Left renal pelvis (tissue), 4 donors: ENCODE measurements around the gene PDHB. TPM values are rescaled to one million over a fixed set of nuclear protein-coding genes. Genes with fewer than 3 reads are reported as not detected.
"Not testable (repeated sequence)": the region's sequence is repeated elsewhere in the genome, so short reads cannot be mapped to it uniquely, and the experiment has no call there.

Source experiments
- DNase-seq, 4 donors: peaks; one replicate each; pipeline ENCODE4 v3.0.0-alpha.2; 2013; ENCODE audit warnings: low read depth in 4 of 4, low spot score in 3 of 4
- polyA plus RNA-seq, 4 donors: library from polyadenylated mRNA; unstranded; fragments of 120-200 nt; gene quantifications; one replicate each; pipeline ENCODE4 v1.2.1, GENCODE V29; 2013; ENCODE audit not compliant: insufficient read length in 4 of 4

The PDHB gene
- polyA plus RNA-seq, 4 donors = 70.6 to 125 (median 108) TPM

DNA sequence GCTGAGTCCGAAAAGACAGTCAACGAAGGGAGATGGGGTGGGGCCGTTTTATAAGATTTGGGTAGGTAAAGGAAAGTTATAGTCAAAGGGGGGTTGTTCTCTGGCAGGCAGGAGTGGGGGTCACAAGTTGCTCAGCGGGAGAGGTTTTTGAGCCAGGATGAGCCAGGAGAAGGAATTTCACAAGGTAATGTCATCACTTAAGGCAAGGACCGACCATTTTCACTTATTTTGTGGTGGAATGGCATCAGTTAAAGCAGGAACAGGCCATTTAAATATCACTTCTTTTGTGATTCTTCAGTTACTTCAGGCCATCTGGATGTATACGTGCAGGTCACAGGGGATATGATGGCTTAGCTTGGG, 7.3 kb upstream of the PDHB start:
- DNase-seq = not testable (repeated sequence)

- DNase-seq = not testable (repeated sequence)
Observed at GRCh38 chr3:58437276-58437675, 3.6 kb upstream of the PDHB start.

GRCh38 chr3:58434990-58435389, 1.4 kb upstream of the PDHB start:
- DNase-seq = no peak

DNA sequence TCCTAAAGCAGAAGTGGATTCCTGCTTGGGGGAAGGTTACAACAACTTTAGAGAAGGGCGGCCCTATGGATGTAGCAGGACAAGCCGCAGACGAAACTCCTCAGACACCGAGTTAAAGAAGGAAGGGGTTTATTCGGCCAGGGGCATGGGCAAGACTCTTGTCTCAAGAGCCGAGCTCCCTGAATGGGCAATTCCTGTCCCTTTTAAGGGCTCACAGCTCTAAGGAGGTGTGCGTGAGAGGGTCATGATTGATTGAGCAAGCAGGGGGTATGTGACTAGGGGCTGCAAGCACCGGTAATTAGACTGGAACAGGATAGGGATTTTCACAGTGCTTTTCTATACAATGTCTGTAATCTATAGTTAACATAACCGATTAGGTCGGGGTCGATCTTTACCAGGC, 879 bp upstream of the PDHB start:
- DNase-seq = no peak

DNA sequence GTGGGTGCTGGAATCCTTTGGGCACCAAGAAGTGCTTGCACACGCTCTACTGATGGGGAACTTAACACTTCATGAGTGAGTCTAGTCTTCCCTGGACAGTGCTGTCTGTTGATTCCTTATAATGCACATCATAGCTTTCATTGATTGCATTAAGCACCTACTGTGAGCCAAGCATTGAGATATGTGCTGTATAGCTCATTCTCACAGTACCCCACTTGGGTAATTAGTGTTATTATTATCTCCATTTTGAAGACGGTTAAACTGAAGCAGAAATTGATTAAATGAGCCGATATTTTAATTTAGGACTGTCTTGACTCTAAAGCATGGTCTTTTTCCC, 504 bp upstream of the PDHB start:
- DNase-seq = peak in 1 of 4 donors; percentile 18

DNA sequence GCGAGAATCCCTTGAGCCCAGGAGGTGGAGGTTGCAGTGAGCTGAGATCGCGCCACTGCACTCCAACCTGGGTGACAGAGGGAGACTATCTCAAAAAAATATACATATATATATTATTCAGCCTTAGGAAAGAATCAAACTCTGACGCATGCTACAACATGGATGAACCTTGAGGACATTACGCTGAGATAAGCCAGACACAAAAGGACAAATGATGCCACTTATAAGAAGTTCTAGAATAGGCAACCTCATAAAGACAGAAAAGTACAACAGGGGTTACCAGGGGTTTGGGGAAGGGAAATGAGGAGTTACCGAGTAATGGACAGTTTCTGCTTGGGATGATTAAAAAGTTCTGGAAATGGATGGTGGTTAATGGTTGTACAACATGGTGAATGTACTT, 727 bp downstream of the PDHB start:
- no peak for DNase-seq

DNA sequence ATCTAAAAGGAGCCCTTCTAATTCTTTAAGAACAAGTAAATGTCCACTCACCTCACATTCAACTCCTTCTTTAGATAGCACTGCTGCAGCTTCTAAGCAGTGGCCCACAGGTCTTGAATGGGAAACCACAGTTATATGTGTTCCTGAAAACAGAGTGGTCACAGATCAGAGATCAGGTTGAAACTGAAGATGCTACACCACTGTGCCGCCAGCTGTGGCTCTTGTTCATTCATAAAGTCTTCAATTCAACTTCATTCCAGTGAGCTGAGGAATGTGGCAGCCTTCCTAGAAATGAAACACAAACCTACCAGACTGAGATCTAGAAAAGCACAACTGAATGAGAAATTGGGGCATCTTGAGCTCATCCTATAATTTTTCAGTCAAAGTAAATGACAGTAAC, 4.0 kb downstream of the PDHB start:
- no peak for DNase-seq

DNA sequence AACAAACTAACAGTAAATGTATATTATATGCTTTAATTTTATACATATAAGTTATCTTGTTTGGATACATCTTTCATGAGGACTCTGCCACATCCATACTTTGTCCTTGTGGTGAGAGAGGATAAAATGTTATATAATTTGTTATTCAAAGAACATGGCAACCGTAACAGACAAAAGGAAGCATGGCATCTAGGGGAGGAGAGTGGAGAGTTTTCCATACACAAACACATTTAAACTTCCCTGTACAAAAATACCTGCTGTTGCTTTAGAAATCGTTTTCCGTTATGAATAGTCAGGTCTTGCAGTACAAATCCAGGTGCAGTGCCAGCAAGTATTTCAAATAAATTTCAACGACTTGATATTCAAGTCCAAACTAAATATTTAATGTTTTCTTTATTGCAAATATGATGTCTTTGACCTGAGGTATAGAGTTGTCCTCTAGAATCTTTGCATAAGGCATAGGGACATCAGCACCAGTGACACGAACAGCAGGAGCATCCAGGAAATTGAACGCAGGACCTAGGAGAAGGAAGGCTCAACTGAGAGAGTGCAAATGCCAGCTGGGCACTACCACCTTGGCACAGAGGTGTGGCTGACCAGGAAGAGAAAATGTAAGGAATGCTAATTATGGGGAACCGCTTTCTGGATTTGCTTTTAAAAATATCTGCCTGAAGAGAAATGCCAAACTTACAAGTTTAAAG, 5.8 kb downstream of the PDHB start:
- DNase-seq = no peak

DNA sequence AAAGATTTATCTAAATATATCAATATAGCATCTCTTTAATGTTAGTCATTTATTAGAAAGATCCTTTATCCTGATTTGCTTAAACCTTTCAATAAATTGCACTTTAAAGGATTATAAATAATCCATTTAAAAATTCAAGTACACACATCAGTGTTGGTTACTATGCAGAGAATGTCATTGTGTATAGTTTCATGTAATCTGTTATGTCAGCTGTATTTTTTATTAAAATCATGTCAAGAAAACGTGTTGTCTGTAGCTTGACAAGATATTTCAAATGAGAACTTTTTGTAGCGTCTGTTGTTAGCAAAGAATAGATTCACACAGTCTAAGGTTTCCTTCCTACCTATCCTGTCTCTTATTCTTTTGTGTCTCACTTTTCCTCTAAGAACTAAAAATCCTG, 7.8 kb downstream of the PDHB start:
- no peak for DNase-seq

- no peak for DNase-seq
Observed at GRCh38 chr3:58424613-58425012, 9.0 kb downstream of the PDHB start.

DNA sequence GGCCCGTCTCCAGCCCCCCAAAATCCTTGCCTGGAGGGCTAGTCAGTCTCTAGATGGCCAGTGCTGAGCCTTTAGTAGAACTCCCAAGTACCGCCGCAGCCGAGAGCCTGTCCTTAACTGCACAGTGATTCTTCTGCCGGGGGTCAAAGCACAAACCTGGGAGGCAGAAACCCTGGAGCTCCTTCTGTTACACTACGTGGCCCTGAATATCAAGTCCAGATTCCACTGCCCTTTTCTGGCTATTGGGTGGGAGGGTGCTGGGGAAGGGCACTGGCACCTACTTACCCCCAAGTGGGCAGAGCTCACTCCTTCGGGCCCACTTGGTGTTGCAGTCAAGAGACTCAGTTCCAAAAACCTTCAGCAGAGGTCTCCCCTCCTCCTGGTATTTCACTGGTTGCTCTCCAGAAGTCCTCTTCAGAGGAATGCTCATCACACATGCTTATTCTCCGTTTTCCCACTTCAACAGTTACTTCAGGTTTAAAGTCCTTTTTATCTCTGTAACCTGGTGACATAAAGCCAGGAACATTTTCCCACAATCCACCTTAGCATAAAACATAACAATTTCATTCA, 10.8 kb downstream of the PDHB start:
- no peak for DNase-seq

DNA sequence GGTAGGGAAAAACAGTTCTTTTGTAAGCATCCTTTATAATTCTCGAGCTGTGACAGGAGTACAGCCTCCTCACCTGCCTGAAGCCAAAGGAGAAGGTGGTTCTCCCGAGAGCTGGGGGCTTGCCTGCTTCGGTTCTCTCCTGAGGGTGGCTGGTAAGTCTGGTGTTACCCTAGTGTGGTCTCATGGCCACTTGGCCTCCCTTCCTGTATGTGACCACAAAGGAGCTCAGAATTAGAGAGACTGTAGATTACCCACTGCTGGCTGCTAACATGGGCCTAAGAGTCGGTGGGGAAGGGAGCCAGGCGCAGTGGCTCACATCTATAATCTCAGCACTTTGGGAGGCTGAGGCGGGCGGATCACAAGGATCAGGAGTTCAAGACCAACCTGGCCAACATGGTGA, 12.6 kb downstream of the PDHB start:
- no peak for DNase-seq

DNA sequence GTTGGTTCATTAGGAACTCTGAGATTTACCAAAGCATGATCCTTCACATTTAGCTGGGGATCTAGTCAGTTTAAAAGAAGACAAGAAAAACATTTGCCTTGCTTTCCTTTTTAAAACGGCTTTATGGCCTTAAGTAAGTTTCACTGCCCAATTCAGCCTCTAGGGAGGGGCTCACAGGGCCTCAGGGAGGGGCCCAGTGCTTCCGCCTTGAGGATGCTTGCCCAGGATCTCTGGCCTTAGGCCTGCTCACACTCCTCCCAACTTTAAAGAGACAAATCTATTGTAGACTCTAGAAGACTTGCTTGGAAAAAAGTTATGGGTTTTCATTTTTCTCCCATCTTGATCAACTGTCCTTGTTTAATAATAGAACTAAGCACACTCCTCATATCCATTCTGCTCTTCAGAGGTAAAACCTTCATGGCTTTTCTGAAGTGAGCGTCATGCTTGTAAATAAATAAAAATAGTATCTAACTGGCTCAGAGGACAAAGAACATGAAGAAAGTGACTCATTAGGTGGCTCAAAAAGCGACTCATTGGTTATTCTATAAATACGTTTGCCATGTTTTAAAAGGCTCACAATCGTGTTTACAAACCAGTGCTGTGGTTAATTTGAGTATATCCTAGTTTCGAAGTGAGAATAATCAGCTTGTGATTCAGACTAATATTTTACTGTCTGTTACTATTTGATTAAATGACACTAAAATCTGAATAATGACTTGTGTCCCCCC, 13.7 kb downstream of the PDHB start:
- DNase-seq = no peak

DNA sequence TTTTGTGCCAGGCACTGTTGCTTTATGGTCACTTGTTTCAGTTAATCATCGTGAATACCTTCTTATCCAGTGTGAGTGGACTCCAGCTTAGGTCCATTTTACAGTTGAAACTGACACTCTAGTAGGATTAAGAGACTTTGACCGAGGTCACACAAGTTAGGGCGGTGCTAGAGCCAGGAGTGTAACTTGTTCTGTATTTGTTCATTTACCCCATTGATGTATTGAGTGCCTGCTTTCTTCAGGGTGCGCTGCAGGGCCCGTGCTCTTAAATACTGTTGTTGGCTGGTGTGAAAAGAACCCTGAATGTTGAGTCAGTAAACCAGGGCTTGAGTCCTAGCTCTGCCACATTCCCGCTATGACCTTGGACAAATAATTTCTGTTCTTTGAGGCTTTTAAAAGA, 15.4 kb downstream of the PDHB start:
- no peak for DNase-seq

GRCh38 chr3:58417075-58417474, 16.6 kb downstream of the PDHB start:
- no peak for DNase-seq

GRCh38 chr3:58416191-58416590, 17.4 kb downstream of the PDHB start:
- DNase-seq = no peak

DNA sequence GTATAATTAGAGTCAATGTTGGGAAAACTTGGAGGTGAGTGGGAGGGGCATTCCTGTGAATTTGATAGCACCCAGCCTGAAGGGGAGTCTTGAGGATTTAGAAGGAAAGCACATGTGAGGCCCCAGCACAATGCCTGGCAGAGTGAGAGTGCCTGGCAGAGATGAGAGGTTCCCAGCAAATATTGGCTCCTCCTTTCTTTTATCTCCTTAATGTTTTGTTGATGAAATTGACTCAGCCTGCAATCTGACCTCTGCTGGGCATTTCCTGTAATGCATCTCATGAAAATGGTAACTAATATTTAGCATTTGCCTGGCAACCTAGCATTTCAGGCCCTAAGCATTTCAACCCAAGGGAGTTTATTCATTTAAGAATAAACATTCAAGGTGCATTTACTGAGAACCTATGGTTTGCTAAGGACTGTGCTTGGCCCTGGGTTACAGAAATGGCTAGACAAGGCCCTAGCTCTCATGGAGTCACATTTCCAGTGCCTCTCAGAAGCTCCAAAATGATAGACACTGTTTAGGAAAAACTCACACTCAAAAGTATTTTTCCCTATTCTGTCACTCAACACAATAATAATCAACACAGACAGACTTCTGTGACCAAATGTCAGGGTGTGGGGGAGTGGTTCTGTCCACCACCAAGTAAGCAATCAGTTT, 19.0 kb downstream of the PDHB start:
- DNase-seq = peak in 2 of 4 donors; percentile 40 to 46

DNA sequence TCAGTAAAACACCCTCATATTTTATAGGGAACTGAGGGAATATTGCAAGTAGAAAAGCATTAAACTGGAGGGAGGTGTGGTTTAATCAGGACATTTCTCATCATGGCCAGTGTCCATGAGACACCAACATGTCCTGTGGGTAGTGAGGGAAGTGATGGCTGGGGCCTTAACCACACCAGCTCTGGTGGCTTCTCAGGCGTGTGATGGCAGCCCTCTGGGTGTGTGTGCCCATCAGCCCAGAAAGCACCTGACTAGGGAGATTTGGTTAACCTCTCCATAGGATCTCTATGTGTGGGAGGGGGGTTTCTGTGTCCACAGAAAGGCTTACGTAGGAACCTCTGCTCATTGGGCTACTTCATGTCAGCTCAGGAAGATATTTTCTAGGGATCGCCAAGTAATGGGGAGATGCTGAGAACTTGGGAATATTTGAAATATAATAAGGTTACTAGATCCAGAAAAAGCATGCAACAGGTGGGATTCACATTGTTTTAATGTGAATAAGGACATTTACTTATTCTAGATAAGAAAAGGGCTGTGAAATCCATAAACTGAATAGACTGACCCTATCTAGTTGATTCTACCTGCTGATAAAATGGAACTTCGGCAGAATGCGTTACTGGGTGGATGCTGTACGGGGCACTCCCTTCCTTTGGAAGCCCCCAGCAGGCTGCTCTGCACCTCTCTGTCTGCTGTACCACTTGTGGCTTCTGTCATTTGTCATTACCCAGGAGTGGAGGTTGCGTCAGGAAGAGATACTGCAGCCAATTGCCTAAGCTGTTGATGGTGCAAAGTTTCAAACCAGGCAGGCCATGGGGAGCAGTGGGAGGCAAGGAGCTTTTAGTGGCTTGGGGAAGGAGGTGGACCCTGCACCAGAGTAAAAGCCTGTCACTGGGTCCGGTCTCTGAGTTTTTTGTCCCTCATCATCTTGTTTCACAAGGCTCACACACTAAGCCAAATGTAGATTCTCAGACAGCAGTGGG, 21.5 kb downstream of the PDHB start:
- no peak for DNase-seq

GRCh38 chr3:58411036-58411435, 22.6 kb downstream of the PDHB start:
- DNase-seq = no peak

DNA sequence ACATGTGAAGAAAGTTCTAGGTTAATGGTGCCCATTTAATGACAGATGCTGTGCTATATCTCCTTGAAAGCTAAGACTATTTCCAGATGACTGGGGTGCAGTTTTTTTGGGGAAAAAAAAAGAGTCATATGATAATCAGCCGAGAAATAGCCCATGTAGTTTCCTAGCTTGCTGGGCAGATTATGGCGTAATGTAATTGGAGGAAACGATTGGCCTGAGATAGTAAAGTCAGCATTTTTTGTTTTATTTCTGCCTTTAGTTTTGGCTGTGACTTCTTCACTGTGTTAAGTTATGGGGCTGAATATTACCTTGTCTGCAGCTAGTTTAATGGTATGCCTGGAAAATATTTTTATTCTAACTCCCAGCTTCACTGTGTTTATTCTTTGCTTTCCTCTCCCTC, 24.0 kb downstream of the PDHB start:
- DNase-seq = no peak

DNA sequence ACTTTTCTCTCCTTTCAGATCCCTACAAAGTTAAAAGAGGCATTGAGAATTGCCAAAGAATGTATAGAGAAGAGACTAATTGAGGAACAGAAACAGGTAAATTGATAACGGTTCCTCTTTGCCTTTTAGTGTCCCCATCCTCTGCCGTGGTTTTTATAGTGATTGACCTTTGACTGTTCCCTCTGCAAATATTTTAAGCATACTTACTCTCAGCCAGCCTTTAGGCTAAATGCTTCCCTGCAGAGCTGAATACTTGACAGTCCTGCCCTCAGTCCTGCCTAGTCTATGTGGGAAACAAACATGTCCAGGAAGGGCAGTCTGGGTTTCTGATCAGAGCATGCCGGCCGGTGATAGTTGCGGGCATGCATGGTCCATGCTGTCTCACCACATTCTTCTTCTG, 24.7 kb downstream of the PDHB start:
- DNase-seq = no peak
